ENCODE results near the gene LRRC17.

The LRRC17 gene

GRCh38 chr7:102912742-102913141 is at the start of gene LRRC17:
TSS of gene LRRC17 (plus strand) at chr7:102913000. CDS start at chr7:102933914, 20,914 bp downstream.
- no peak for DNase-seq (ENCODE audit: low read depth, low spot score)

DNA sequence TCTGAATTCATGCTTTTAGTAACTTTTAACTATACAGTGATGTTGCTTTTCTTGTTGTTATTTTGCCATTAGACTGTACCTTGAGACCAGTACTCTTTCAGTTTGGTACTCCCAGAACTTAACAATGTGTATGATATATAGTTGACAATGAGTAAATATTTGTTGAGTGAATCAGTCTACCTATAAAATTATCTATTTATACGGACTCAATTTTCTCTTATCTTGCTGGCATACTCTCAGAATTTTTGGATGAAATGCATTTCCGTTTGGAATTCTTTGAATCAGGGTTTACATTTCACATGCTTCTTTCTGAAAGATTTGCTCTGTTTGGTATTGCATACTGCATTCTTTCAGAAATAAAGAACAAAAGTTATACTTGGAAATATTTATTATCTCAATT is 47.8 kb upstream of the LRRC17 start:
- DNase-seq (ENCODE audit: low read depth, low spot score), result no peak

GRCh38 chr7:102866535-102867215 is 46.1 kb upstream of the LRRC17 start:
- DNase-seq (ENCODE audit: low read depth, low spot score), result no peak

DNA sequence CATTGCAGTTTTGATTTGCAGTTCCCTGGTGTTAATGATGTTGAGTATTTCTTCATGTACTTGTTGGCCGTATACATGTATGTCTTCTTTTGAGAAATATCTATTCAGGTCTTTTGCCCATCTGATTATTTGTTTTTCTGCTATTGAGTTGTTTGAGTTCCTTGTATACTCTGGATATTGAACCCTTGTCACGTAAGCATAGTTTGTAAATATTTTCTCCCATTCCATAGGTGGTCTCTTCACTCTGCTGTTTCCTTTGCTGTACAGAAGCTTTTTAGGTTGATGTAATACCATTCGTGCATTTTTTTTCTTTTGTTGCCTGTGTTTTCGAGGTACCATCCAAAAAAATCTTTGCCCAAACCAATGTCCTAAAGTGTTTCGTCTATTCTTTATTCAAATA is 43.6 kb upstream of the LRRC17 start:
- no peak for DNase-seq (ENCODE audit: low read depth, low spot score)

GRCh38 chr7:102872460-102872859 is 40.3 kb upstream of the LRRC17 start:
- DNase-seq (ENCODE audit: low read depth, low spot score), result no peak

DNA sequence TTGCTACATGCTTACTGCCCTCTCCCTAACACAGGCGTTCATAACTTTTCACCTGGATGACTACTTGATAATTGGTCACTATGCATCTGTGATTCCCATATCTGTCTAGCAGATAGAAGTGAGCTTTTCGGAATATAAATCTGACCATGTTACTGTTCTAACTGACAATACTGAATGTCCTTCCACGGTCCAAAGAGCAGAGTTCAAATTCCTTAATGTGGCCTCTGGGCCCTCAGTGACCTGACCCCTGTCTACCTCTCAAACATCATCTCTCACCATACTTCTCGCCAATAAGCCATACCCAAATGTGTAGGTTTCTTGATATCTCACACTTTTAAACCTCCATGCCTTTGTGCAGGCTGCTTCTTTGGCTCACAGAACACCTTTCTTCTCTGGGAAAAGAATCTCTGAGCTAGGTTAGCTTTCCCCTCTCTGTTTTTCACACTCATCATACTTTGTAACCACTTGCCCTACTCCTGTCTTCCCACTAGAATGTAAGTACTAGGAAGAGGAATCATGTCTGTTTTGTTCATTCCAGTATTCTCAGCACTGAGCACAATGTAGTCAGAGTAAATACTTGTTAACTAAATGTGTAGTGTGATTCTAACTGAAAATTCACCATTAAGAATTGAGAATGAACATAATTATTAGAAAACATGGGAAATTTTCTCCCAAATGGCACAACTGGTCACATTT is 39.2 kb upstream of the LRRC17 start:
- no peak for DNase-seq (ENCODE audit: low read depth, low spot score)

- DNase-seq (ENCODE audit: low read depth, low spot score), result no peak
These were observed 38.5 kb upstream of the LRRC17 start for GRCh38 chr7:102874166-102874829.

DNA sequence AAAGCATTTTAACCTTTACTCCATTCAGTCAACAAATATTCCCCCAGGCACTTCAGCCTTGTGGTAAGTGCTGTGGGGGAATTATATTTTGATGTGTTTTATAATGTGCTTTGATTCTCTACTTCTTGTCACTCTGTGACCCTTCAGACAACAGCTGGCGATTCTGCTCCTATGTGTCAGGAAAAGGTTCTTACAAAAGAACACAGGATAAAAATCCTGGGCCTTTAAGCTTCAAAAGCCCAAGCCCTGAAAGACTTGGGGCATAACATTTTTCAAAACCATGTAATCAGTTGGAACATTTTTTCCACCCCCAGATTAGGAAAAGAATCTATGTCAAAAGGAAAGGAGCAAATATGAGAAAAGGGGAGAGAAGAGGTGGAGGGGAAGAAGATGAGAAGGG is 37.8 kb upstream of the LRRC17 start:
- DNase-seq (ENCODE audit: low read depth, low spot score), result no peak

DNA sequence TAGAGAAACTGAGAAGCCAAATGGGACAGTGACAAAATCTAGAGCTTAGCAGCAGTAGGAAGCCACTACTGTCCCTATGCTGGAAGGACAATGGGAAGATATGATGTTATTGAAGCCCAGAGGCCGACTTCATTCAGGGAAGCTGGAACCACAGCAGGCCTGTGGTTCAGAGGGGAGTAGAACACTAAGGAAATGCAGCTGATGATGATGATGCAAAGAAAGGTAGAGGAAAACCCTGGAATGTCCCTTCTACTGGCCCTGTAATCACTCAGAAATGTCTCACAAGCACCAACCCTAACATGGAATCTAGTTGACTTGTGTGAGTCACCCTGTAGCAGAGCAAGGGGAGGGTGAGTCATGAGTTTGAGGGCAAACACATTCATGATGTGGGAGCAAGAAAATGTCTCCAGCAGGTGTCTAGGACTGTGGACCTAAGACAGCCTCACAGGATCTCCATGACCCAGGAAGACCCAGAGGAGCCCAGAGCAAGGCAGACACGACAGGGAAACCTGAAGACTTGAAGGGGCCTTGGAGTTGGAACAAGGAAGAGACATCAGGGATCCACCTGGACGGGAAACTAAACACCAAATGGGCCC is 37.0 kb upstream of the LRRC17 start:
- peak; percentile 51 for DNase-seq (ENCODE audit: low read depth, low spot score)

DNA sequence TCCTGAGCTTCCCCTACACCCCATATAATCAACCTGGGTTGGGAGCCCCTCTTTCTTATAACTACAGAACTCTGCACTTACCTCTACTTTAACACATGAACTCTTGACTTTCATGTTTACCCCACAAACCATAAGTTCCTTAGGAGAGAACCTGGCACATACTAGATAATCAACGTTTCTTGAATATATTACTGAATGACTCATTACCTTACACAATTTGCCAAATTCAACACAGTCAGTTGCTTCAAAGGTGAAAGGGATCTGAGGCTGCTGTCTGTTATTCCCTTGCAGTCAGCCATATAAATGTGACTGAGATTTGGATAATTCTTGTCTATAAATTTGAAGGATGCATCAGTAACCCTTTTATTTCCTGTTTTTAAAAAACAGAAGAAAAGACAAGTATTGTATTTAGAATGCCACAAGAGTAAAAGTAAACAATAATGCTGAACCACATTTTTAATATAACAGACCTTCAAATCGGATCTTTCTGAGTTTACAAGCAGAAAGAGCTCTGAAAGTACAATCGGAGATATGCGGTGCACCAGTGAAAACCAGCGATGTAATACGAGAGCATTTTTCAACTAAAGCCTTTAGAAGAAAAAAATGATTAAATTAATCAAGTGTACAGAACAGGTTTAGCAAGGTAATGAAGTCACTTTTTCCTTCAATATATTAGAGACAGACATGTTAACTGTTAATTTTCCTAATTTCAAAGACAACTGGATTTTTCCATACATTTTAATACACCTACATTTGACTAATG is 29.5 kb upstream of the LRRC17 start:
- no peak for DNase-seq (ENCODE audit: low read depth, low spot score)

GRCh38 chr7:102888561-102889233 is 24.1 kb upstream of the LRRC17 start:
- no peak for DNase-seq (ENCODE audit: low read depth, low spot score)

DNA sequence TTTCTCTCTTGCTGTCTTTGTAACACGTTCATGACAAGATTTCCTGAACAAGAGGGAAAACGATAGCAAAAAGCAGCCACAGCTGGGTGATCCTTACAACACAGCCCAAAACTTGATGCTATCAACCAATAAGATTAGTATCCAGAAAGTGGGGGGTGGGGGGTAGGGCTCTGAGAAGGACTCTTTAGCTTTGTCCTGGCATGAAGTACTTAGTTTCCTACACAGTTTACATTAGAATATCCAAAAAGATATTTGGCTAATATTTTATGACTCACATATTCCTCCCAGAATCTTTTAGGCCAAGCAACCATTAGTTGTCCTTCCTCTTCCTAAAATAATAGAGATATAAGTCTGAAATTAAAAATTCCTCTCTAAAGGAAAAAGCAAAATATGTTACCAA is 22.9 kb upstream of the LRRC17 start:
- no peak for DNase-seq (ENCODE audit: low read depth, low spot score)

DNA sequence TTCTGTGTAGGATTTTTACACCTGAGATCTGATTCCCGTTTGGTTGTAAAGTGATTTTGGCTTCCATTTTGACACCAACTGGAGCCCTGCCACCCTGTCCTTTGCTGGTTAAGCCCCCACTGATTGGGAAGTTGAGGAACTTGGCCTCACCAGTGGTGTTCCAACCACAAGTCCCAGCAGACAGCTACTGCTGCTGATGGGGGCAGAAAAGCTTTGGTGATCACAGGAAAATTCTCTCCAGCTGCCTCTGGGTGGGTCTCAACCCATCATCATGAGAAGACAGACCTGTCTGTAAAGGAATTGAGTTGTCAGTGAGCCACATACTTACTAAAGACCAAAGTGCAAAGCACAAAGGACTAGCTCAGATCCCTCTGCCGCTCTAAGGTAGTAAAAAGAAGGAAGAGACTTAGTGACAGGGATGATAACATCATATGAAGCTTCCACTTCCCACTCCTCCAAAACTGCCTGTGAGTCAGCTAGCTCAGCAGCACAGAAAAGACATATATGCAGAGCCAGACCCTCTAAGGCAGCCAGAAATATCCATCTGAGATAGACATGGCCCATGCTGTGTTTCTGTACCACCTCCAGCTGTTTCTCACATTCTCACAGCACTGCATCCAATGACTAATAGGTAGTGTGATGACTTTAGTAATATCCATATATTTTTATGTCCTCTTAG is 22.4 kb upstream of the LRRC17 start:
- no peak for DNase-seq (ENCODE audit: low read depth, low spot score)

- DNase-seq (ENCODE audit: low read depth, low spot score), result no peak
These were observed 21.7 kb upstream of the LRRC17 start for GRCh38 chr7:102890971-102891692.

DNA sequence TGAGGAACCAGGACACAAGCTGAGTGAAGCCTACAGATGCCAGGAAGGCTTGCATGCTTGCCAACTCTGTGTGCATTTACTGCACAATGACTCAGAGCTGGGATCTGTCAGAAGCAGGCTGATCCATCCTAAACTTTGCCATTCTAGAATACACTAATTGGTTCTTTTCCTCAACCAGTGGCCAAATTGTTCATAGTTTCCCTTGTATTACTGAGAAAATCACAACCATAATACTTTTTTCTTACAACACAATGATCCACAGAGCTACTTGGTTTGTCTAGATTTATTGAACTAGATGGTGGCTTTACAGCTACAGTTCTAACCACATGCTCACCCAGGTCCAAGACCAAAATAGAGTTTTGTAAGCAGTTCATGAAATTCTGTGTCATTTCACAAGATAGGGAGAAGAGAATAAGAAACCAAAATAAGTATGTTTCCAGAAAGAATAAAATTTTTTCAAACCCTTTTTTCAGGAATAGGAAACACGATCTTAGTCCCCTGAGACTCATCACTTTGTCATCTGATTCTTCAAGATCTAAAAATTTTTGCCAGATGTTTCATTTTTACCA is 21.0 kb upstream of the LRRC17 start:
- no peak for DNase-seq (ENCODE audit: low read depth, low spot score)

DNA sequence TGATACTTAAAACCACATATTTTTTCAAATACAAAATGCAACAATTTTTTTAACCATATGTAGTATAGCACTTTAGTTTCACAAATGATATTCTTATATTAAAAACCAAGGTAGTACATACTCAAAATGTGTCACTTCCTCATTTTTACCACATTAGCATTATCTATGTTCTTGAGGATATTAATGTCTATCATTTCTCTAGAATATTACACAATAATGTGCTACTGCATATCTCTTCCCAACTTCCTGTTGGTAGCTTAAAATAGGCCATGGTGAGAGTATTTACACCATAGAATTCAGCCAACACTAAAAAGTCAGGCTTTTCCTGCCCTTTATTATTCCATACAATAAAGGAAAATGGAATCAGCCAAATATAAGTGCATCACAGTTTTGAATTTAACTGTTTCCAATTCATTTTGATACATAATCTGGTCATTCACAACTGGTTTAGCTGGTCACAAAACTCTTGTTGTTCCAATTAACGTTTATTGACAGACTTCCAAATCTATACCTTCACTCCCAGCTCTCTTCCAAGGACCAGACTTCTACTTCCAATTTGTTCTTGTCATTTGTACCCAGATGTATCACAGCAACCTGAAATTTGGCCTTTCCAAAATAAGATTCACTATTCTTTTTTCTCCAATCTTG is 20.0 kb upstream of the LRRC17 start:
- DNase-seq (ENCODE audit: low read depth, low spot score), result no peak

GRCh38 chr7:102895602-102896001 is 17.2 kb upstream of the LRRC17 start:
- no peak for DNase-seq (ENCODE audit: low read depth, low spot score)

DNA sequence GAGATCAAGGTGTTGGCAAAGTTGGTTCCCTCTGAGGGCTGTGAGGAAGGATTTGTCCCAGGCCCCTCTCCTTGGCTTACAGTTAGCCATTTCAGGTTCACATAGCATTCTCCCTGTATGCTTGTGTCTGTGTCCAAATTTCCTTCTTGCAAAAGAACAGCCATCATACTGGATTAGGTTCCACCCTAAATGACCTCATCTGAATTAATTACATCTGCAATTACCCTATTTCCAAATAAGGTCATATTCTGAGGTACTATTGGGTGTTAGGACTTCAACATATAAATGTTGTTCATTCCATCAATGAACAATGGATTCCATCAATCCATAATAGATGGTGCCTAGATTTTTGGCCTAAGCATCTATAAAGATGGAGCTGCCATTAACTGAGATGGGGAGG is 16.2 kb upstream of the LRRC17 start:
- DNase-seq (ENCODE audit: low read depth, low spot score), result no peak

DNA sequence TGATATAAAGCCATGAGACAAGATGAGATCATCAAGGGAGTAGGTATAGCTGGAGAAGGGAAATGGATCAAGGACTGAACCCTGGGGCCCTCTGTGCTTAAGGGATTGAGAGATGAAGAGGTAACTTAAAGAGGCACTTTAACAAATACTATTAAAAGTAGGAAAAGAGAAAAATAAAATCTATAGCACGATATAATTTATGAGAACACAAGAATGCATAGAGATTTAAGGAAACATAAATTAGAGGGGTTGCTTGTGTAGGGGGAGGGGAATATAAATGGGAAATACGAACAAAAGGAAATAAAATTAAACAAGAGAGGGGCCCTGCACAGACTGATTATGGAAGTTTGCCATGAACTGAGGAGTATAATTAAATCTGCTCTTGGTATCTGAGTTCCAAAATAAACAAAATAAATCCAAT is 15.6 kb upstream of the LRRC17 start:
- no peak for DNase-seq (ENCODE audit: low read depth, low spot score)
